Uterus (tissue), 2 donors: ENCODE measurements around the gene PHF12.

Source experiments
- CTCF ChIP-seq, 4 experiments: fragments of 200-600 bp in 2 of 4; fragments of 450-650 bp in 2 of 4; sonication (generic) in 2 of 4; IDR thresholded peaks; one replicate each; pipeline ENCODE4 v1.5.1; 2016 to 2019; ENCODE audit warnings: antibody characterized with exemption in 4 of 4, mild to moderate bottlenecking in 2 of 4, moderate library complexity in 1 of 4
- POLR2A ChIP-seq, 2 donors: fragments of 450-650 bp; IDR thresholded peaks; one replicate each; pipeline ENCODE4 v1.6.1; 2016; ENCODE audit warnings: antibody characterized with exemption in 2 of 2, mild to moderate bottlenecking in 1 of 2, moderate library complexity in 1 of 2

GRCh38 chr17:28968231-28968913 is 17.1 kb upstream of the PHF12 start:
- TF ChIP-seq POLR2A (IDR thresholded peaks at IDR 0.05): no peak
- TF ChIP-seq CTCF (IDR thresholded peaks at IDR 0.05): no peak
